HEK293T (cell line): ENCODE results near the gene CD247.

ENCODE experiments used
- BHLHE40 ChIP-seq: fragments of 450-650 bp; IDR thresholded peaks from 2 replicates; pipeline ENCODE4 v1.6.1; 2016; ENCODE audit warnings: mild to moderate bottlenecking, moderate library complexity, borderline replicate concordance
- ELF4 ChIP-seq: fragments of 450-650 bp; IDR thresholded peaks from 2 replicates; pipeline ENCODE4 v1.6.1; 2017; ENCODE audit warnings: antibody characterized with exemption
- FOXA1 ChIP-seq: fragments of 450-650 bp; IDR thresholded peaks from 2 replicates; pipeline ENCODE4 v1.6.1; 2016; ENCODE audit warnings: mild to moderate bottlenecking
- FOXK2 ChIP-seq: fragments of 450-650 bp; IDR thresholded peaks from 2 replicates; pipeline ENCODE4 v1.6.1; 2016; ENCODE audit warnings: mild to moderate bottlenecking
- SP1 ChIP-seq: fragments of 450-650 bp; IDR thresholded peaks from 2 replicates; pipeline ENCODE4 v1.6.1; 2017

DNA sequence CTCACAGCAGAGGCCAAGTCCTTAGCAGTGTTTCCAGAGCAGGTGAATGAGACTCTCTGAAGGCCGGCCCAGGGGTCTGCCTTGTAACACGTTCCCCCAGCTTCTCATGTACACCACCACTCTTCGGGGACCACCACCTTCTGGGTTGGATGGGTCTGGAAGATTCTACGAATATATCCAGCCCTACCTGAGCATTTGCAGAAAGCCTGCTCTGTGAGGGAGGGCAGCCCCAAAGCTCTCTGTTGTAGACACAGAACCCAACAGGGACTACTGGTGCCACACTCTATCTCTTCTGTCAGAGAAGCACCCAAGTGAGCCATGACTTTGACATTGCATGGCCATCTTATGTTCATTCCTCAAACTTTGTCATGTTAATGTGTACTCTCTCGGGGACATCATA is 61.8 kb downstream of the CD247 start:
- TF ChIP-seq BHLHE40 (no peak), ELF4 (no peak), SP1 (no peak), FOXK2 (no peak), FOXA1 (no peak)
